Measurements from ENCODE around the gene DPP10.
"Not testable (repeated sequence)": the region's sequence is repeated elsewhere in the genome, so short reads cannot be mapped to it uniquely, and the experiment has no call there.

Gene DPP10

GRCh38 chr2:114843963-114844362 lies 401.5 kb downstream of the DPP10 start:
- no peak for DNase-seq

GRCh38 chr2:114857196-114857595 lies 414.8 kb downstream of the DPP10 start:
- DNase-seq = no peak

- no peak for DNase-seq
These were observed 417.5 kb downstream of the DPP10 start for GRCh38 chr2:114859726-114860510.

- DNase-seq = no peak
These were observed 419.8 kb downstream of the DPP10 start for GRCh38 chr2:114862243-114862642.

- no peak for DNase-seq
These were observed 422.5 kb downstream of the DPP10 start for GRCh38 chr2:114864901-114865300.

- no peak for DNase-seq
These were observed 437.6 kb downstream of the DPP10 start for GRCh38 chr2:114880046-114880445.

GRCh38 chr2:114919985-114920384 lies 477.5 kb downstream of the DPP10 start:
- no peak for DNase-seq

GRCh38 chr2:114922076-114922475 lies 479.6 kb downstream of the DPP10 start:
- DNase-seq = no peak

GRCh38 chr2:114925296-114926255 lies 483.1 kb downstream of the DPP10 start:
- DNase-seq = no peak

- no peak for DNase-seq
These were observed 483.9 kb downstream of the DPP10 start for GRCh38 chr2:114926303-114926702.

- no peak for DNase-seq
These were observed 486.8 kb downstream of the DPP10 start for GRCh38 chr2:114929225-114929624.

GRCh38 chr2:114933671-114934241 lies 491.3 kb downstream of the DPP10 start:
- DNase-seq = no peak

- DNase-seq = no peak
These were observed 492.6 kb downstream of the DPP10 start for GRCh38 chr2:114935031-114935430.

- DNase-seq = no peak
These were observed 495.0 kb downstream of the DPP10 start for GRCh38 chr2:114937366-114937930.

- DNase-seq = no peak
These were observed 498.5 kb downstream of the DPP10 start for GRCh38 chr2:114940785-114941458.

- DNase-seq = no peak
These were observed 506.9 kb downstream of the DPP10 start for GRCh38 chr2:114949228-114949804.

- no peak for DNase-seq
These were observed 517.9 kb downstream of the DPP10 start for GRCh38 chr2:114960389-114960788.

- DNase-seq = no peak
These were observed 520.1 kb downstream of the DPP10 start for GRCh38 chr2:114962532-114962931.

GRCh38 chr2:114968748-114969400 lies 526.4 kb downstream of the DPP10 start:
- no peak for DNase-seq

- DNase-seq = not testable (repeated sequence)
These were observed 561.9 kb downstream of the DPP10 start for GRCh38 chr2:115004321-115004720.

- DNase-seq = no peak
These were observed 569.3 kb downstream of the DPP10 start for GRCh38 chr2:115011721-115012120.

GRCh38 chr2:115022013-115022412 lies 579.6 kb downstream of the DPP10 start:
- DNase-seq = not testable (repeated sequence)
